Measurements from ENCODE around the gene DCAF17. TPM values are rescaled to one million over a fixed set of nuclear protein-coding genes. Genes with fewer than 3 reads are reported as not detected.

DCAF17 gene
- total and polyA plus RNA-seq, 2 of the 13 experiments (the other 11 are each of a cell fraction or from before 2014, with no cell fraction given) = 13.7 to 30.0 TPM

- H3K79me2 ChIP-seq (ENCODE audit: insufficient read depth, low read length) = no peaks in the 10 kb centered on the region
- H2AFZ ChIP-seq (ENCODE audit: low read length) = no peak overlapping the region
- ChIA-PET CTCF (ENCODE audit: low intra/inter-chr PET ratio, low total read pairs) (no interaction called here), POLR2A (no interaction called here)
- no peak overlapping the region for H3K27ac ChIP-seq (ENCODE audit: extremely low read length, insufficient read depth, low read length)
- TF ChIP-seq ZNF562 (CRISPR knock-in tag; IDR thresholded peaks at IDR 0.05; ENCODE audit: borderline replicate concordance) = no peak
- no peak for TF ChIP-seq ZNF75D (CRISPR knock-in tag; IDR thresholded peaks at IDR 0.05; ENCODE audit: borderline replicate concordance)
- TF ChIP-seq, protein P1, sequence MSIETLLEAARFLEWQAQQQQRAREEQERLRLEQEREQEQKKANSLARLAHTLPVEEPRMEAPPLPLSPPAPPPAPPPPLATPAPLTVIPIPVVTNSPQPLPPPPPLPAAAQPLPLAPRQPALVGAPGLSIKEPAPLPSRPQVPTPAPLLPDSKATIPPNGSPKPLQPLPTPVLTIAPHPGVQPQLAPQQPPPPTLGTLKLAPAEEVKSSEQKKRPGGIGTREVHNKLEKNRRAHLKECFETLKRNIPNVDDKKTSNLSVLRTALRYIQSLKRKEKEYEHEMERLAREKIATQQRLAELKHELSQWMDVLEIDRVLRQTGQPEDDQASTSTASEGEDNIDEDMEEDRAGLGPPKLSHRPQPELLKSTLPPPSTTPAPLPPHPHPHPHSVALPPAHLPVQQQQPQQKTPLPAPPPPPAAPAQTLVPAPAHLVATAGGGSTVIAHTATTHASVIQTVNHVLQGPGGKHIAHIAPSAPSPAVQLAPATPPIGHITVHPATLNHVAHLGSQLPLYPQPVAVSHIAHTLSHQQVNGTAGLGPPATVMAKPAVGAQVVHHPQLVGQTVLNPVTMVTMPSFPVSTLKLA (IDR thresholded peaks at IDR 0.05) = peak; percentile 90
- no peak overlapping the region for H3K9ac ChIP-seq (ENCODE audit: insufficient read depth, low read depth, low read length)
- H3K4me1 ChIP-seq (ENCODE audit: insufficient read depth, low read length) = no peaks in the 10 kb centered on the region
- in situ Hi-C loops (cut with HindIII; ENCODE audit: extremely low pct_ligation_motif_present, low pct_unique_long_range_greater_than_20kb) (no loop called here), intact Hi-C loops (cut with micrococcal nuclease; ENCODE audit: unreplicated experiment) (no loop called here)
- H3K36me3 ChIP-seq (replicated peaks in 1 of 2; ENCODE audit: control insufficient read depth in 1 of 2, insufficient read depth in 2 of 2, low read length in 2 of 2) = no peaks in the 10 kb centered on the region
- FAIRE-seq = no peak
- no peak overlapping the region for H3K4me2 ChIP-seq (ENCODE audit: low read depth, low read length)
- 23% methylated on average over 3 of the region's 3 CpGs for WGBS (ENCODE audit: low lambda C conversion rate)
- no peak for DNase-seq (ENCODE audit: low spot score)
- no TSS peak for BruUV-seq (replicated peaks)
- no peak overlapping the region for H3K4me3 ChIP-seq (replicated peaks in 1 of 3; ENCODE audit: insufficient read depth in 1 of 3, low read depth in 2 of 3, low read length in 3 of 3)
- ATAC-seq = no peak
- no peaks in the 10 kb centered on the region for H4K20me1 ChIP-seq (ENCODE audit: insufficient read depth, low read length)
- no peaks in the 10 kb centered on the region for H3K9me3 ChIP-seq (ENCODE audit: low read length)
- peaks cover 4 to 19% of the 10 kb centered on the region in 2 experiments; a peak in 4 of 5 replicates for H3K27me3 ChIP-seq (ENCODE audit: control insufficient read depth in 1 of 2, insufficient read depth in 2 of 2, low read length in 2 of 2)
These were observed 81.0 kb downstream of the DCAF17 start for GRCh38 chr2:171514908-171515582.

DNA sequence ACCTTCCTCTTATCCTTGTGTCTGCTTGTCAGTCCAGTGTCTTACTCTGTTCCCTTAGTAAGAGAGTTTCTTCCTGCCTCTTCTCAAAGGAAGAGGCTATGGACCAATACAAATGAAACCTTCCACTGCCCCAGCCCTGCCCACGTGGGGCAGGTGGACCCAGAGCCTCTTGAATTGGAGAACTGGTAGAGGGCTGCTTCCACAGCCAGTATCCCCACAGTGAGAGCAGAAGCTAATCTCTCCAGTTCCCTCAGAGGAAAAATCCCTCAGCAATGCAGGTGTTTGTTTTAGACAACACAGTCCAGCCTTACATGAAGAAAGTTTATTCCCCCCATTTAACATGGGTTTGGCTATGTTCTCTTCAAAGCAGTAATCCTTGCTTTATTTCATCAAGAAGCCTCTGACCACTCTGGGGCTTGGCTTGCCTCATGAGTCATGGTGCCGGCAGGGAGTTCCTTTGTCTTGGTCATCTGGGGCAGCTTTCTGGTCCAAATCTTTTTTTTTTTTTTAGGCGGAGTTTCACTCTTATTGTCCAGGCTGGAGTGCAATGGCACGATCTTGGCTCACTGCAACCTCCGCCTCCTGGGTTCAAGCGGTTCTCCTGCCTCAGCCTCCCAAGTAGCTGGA is 81.8 kb downstream of the DCAF17 start:
- Histone ChIP-seq H2AFZ (ENCODE audit: low read length) (no peak overlapping the region), H3K79me2 (ENCODE audit: insufficient read depth, low read length) (no peaks in the 10 kb centered on the region), H4K20me1 (ENCODE audit: insufficient read depth, low read length) (no peaks in the 10 kb centered on the region), H3K9me3 (ENCODE audit: low read length) (no peaks in the 10 kb centered on the region), H3K27me3 (ENCODE audit: control insufficient read depth in 1 of 2, insufficient read depth in 2 of 2, low read length in 2 of 2) (peaks cover 4 to 25% of the 10 kb centered on the region in 2 experiments; a peak in 4 of 5 replicates), H3K4me2 (ENCODE audit: low read depth, low read length) (no peak overlapping the region), H3K4me3 (replicated peaks in 1 of 3; ENCODE audit: insufficient read depth in 1 of 3, low read depth in 2 of 3, low read length in 3 of 3) (no peak overlapping the region), H3K4me1 (ENCODE audit: insufficient read depth, low read length) (no peaks in the 10 kb centered on the region), H3K36me3 (replicated peaks in 1 of 2; ENCODE audit: control insufficient read depth in 1 of 2, insufficient read depth in 2 of 2, low read length in 2 of 2) (no peaks in the 10 kb centered on the region), H3K9ac (ENCODE audit: insufficient read depth, low read depth, low read length) (no peak overlapping the region), H3K27ac (ENCODE audit: extremely low read length, insufficient read depth, low read length) (no peak overlapping the region)
- no peak for FAIRE-seq
- in situ Hi-C loops (cut with HindIII; ENCODE audit: extremely low pct_ligation_motif_present, low pct_unique_long_range_greater_than_20kb) (no loop called here), intact Hi-C loops (cut with micrococcal nuclease; ENCODE audit: unreplicated experiment) (no loop called here)
- ChIA-PET CTCF (ENCODE audit: low intra/inter-chr PET ratio, low total read pairs) (no interaction called here), POLR2A (no interaction called here)
- no peak for TF ChIP-seq NCOA1 (CRISPR knock-in tag; IDR thresholded peaks at IDR 0.05)
- DNase-seq (ENCODE audit: low spot score) = no peak
- no TSS peak for BruUV-seq (replicated peaks)
- ATAC-seq = no peak
- WGBS (ENCODE audit: low lambda C conversion rate) = 26% methylated on average over 6 of the region's 6 CpGs
